Hepatic stellate cell (primary cell): ENCODE results near the gene GTF3C4.
"Not testable (repeated sequence)": the region's sequence is repeated elsewhere in the genome, so short reads cannot be mapped to it uniquely, and the experiment has no call there.

Experiments
- DNase-seq: peaks from one replicate; pipeline ENCODE4 v3.0.0; 2011; ENCODE audit warnings: low spot score

Gene GTF3C4

DNA sequence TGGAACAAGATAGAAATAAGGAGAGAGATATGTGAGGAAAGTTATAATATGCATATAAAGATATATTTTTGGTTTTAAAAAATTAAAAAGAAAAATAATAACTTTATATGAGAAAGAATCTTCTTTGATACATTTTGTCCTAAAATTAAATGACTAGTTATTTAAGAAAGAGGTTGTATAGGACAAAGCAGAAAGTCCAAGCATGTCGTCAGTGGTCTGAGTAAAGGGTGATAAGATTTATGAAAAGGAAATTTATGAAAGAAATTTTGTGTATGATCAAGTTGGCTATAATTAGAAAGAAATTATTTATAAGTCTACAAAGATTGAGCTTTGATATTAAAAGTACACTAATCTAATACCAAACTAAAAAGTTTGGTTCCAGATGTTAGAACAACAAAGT, 32.0 kb downstream of the GTF3C4 start:
- DNase-seq, result no peak

DNA sequence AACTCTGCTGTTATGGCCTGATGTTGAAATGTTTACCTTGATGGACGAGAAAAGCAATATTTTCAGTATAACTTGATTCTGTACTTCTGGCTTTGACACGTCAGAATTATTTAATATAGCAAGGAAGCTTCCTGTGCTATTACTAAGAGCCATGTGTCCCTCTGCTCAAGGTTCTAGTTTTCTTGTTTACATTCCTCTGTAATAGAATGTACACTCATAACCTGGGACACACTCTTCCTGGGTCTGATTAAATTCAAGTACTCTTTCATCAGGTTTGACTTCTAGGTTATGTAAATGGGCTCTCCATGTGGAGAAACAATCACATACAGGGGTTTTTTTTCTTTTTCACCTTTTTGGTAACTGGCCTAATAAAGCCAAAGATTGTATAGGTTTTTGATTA, 33.1 kb downstream of the GTF3C4 start:
- DNase-seq, result no peak

DNA sequence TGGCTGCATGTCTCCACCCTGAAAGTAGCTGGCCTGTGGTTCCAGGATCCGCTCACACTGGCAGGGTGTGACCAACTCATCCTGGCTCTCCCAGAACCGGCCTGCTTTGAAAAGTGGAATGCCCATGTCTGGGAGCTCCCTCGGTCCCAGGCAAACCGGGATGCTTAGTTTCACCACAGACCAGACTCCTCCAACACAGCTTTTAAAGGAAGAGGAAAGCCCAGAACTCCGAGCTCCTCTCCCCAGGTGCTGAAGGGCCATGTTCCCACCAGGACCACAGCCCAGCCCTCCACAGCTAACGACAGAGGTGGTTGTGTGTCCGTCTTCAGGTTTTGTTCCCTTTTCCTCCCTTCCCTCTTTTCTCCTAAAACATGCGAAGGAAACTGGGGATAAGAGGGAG, 38.0 kb downstream of the GTF3C4 start:
- DNase-seq, result no peak

DNA sequence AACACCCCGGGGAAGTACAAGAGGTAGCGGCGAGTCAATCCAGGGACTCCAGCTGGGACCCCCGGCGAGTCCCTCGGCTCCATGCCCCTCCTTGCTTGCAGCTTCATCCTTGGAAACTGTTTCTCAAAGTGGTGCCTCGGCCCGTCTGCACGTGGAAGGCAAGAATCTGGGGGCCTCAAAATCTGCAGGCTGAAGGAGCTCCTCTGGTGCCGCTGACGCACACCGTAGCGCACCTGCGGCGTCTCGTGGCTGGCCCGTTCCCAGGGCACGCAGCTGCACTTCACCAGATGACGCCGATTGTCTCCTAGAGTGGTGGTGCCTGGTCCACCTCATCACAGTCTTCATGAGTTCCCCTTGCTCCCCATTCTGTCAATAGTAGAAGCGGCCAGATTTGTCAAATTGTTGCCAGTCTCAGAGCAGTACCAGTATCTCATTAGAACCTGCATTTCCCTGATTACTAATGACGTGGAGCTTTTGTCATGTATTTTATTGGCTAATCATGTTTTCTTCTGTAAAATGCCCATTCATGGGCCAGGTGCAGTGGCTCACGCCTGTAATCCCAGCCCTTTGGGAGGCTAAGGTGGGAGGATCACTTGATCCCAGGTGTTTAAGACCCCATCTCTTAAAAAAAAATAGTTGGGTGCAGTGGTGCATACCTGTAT, 38.6 kb downstream of the GTF3C4 start:
- no peak for DNase-seq

DNA sequence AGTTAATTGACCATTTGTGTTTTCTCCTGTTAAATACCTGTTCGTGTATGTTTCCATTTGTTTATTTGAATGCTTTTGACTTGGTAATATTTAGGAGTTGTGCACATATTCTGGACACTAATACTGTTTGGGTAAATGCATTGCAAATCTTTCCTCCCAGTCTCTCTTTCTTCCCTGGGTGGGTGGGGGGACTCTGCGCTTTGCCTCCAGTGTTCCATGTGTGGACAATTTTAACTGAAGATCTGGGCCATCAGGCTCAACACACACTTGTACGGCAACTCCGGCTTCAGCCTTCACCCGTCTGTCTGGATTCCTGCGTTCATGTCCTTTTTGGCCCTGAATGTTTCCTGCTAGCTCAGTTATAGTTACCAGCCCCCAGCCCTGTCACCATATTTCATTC, 40.1 kb downstream of the GTF3C4 start:
- no peak for DNase-seq

DNA sequence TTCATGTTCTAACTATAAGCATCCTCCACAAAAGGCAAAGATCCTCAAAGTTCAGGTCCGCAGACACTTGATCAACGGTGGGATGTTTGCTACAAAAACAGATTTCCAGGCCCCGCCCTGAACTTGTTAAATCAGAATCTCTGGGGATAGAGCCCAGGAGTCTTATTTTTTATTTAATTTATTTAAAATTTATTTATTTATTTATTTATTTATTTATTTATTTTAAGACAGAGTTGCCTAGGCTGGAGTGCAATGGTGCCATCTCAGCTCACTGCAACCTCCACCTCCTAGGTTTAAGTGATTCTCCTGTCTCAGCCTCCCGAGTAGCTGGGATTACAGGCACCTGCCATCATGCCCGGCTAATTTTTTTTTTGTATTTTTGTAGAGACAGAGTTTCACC, 40.9 kb downstream of the GTF3C4 start:
- not testable (repeated sequence) for DNase-seq

DNA sequence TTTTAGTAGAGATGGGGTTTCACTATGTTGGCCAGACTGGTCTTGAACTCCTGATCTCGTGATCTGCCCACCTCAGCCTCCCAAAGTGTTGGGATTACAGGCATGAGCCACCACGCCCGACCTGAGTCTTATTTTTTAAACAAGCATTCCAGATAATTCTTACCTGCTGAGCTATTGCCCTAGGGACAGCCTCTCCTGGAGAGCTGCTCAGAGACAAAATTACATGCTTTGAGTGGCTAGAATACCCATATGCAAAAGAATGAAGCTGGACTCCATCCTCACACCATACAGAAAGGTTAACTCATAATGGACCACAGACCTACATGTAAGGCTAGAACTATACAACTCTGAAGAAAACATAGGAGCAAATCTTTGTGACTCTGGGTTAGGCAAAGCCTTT, 41.6 kb downstream of the GTF3C4 start:
- DNase-seq, result no peak

DNA sequence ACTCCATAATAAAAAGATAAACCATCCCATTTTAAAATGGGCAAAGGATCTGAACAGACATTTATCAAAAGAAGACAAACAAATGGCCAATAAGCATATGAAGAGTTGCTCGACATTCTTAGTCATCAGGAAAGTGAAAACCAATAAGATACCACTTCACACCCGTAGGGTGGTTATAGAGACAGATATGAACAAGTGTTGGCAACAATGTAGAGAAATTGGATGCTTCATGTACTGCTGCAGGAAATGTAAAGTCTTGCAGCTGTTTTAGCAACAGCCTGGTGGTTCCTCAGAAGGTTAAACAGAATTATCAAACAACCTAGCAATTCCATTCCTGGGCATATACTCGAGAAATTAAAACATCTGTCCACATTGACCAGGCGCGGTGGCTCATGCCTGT, 42.5 kb downstream of the GTF3C4 start:
- DNase-seq, result no peak

DNA sequence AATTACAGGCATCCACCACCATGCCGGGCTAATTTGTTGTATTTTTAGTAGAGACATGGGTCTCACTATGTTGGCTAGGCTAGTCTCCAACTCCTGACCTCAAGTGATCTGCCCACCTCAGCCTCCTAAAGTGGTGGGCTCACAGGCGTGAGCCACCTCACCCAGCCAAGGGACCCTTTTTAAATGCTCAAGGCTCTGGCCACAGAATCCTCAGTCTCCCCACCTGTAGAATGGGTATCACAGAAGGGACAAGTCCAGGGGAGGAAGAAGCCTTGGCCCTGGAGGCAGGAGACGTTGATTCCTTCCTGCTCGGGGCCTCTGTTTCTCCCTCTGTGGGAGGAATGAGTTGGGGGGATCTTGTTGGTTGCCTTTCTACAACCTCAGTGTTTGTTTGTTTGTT, 45.7 kb downstream of the GTF3C4 start:
- no peak for DNase-seq

DNA sequence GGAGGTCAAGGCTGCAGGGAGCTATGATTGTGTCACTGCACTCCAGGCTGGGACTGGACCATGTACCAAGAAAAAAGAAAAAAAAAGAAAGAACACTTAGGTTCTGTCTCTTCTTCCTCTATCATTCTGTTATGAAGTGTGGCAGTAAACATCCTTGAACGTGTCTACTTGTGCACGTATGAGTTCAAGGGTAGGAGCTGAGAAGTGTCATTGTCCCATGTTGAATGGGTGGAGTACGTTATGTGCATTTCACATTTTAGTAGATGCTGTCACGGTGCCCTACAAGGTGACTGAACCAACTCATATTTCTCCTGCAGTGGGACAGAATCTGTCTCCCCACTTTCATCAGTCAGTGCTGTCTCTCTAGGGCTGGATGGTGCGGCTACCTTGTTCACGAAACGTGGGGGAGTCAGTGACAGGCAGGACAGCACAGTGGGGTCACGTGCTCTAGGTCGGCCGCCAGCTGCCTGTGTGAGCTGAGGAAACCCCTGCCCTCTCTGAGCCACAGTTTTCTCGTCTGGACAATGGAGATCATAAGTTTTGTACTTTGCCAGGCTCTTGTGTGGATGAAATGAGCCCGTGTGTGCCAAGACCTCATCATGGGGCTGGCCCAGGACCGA, 47.2 kb downstream of the GTF3C4 start:
- no peak for DNase-seq

DNA sequence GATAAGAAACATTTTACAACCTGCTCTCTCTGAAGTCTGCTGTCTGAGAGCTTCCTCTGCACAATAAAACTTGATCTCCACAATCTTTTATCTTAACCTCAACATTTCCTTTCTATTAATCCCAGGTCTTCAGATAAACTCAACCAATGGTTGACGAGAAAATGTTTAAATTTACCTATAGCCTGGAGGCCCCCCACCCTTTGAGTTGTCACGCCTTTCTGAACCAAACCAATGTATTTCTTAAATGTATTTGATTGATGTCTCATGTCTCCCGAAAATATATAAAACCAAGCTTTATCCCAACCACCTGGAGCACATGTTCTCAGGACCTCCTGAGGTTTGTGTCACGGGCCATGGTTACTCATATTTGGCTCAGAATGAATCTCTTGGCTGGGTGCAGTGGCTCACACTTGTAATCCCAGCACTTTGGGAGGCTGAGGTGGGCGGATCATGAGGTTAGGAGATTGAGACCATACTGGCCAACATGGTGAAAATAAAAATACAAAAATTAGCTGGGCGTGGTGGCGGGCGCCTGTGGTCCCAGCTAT, 48.2 kb downstream of the GTF3C4 start:
- DNase-seq, result not testable (repeated sequence)

DNA sequence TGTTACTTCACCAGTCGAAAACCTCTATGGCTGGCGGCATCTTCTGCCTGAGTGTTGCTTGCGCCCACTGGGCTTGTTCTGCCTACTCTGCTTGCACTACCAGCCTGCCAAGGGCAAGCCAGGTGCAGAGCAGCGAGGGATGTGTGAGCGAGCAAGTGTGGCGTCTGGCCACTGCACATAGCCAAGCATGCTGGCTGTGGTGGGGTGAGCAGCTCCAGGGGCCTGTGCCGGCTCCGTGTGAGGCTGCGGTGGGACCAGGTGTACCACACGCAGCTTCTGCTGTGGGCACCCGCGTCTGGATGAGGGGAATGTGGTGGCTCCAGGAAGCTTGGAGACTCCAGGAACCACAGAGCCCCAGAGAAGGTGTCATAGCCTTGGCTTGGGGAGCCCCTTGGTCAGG, 51.4 kb downstream of the GTF3C4 start:
- no peak for DNase-seq

DNA sequence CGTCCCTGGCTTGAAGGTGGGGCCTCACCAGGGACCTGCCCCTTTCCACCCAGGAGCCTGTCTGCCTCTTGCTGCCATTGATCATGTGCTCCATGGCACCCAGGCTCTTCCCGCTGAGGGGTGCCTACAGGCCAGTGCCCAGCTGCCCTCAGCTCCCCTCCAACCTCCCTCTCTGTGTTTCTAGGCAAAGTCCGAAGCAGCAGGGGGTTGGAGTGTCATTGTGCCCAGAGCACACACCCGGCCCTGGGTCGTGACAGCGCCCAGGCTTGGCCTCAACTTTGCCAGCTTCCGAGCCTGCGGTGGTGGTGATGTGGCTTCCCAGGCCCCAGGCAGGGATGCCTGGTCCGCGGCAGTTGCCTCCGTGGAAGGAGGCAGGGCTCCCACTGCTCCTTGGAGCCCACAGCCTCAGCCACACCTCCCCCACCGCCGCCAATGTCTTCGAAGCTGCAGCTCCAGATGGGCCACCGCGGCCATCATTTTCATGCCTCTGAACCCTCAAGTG, 52.4 kb downstream of the GTF3C4 start:
- DNase-seq, result no peak

DNA sequence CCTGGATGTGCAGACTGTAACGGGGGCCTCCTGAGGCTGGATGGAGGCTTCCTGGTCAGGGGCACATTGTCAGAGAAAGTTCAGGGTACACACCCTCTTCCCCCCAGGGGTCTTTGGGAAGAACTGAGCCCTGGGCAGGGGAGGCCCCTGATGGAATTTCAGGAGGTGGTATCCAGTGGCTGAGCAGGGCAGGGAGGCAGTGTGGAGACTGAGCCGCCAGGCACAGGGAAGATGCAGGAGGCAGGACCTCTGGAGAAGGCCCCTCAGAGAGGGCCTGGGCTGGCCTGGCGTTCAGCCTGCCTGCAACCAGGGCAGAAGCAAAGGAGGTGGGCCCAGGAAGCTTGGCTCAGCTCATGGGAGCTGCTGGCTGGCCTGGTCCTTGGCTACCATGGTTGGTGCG, 53.5 kb downstream of the GTF3C4 start:
- DNase-seq, result no peak

DNA sequence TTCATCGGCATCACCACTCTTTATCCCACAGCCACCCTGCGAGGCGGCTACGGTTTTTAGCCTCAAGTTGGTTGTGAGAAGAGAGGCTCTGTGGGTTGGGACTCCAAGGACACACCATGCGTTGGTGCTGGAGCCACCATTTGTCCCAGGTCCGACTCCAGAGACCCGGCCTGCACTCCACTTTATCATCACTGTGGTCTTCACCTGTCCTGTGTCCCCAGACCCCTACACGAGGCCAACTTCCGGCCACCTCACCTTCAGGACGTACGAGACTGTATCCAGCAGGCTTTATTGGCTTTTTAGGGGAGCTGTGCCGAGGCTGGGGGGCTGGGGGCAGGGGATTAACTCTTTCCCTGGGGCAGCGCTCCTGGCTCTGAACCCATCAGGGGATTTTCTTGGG, 55.0 kb downstream of the GTF3C4 start:
- no peak for DNase-seq

DNA sequence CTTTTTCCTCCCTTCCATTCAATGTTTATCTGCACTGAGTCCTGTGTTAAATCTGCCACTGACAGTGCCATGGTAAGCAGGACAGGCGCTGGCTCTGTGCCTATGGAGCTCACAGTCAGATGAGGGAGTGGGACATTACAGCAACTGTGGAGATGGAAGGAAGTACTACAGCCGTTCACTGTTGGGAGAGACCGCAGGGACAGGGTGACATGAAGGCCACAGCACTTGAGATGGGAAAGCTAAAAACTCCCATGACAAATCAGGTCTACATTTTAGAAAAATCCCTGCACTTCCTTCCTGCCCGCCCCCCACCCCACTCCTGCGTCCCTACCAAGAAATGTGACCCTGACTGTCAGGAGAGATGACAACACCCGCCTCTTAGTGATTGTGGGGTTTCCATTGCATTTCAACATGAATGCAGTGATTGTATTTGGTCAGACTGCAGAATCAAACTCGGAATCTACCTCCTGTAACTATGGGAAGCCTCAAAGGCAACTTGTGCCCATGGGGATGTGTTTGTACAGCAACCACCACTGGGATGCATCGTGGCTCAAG, 56.4 kb downstream of the GTF3C4 start:
- DNase-seq, result no peak

DNA sequence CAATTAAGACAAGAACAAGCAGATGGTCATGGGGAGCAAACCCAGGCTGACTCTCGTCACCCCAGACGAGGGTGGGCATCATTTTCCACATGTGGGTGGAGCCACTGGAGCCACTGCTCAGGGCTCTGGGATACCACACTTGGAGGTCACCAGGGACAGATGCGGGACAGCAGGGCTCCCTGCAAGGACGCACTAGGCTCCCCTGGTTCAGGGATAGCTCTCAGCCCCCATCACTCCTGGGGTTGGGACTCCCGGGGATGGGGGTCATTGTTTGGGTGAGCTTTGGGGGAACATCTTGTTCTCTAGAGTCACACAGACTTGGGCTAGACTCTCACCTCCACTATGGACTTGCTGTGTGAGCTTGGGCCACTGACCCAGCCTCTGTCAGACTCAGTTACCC, 57.8 kb downstream of the GTF3C4 start:
- DNase-seq, result no peak

DNA sequence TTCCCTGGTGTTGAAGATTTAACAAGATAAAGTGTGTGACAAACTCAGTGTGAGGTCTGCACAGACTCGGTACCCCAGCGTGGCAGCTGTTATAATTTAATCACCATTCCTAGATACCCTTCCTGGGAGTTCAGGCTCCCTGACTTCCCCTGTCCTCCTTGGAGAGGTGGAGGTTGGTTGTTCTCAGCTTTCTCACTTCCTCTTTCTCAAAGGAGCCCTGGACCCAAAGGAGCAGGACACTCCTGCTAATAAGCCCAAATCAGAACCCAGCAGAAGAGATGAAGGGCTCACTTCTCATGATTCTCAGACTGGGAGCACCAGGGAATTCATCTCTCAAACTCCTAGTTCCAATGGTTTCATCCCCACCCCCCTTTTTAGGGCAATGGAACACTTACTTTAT, 58.2 kb downstream of the GTF3C4 start:
- no peak for DNase-seq

DNA sequence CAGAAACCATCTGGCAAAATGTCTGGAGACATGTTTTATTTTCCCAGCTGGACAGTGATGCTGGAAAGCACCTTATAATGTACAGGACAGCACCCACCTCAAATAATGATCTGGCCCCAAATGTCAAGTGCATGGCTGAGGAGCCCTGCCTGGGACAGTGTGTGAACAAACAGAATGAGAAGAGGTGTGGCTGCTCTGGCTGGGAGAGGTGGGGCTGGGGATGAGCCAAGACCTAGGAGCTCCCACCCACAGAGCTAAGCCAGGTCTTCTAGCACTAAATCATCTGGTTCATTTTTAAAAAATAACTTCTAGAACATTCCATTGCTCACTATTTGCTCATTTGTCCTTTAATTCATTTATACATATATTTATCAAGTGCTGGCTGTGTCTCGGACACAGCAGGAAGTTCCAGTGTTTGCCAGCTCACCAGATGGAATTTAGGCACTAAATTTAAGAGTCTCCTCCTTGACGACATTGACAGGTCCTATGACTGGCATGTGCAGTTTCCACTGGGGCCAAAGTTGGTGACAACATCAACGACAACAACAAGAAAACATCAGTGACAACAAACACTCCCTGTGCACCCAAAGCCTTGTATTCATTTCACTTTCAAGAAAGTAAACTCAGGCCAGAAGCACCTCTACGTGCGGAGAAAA, 59.1 kb downstream of the GTF3C4 start:
- DNase-seq, result no peak

DNA sequence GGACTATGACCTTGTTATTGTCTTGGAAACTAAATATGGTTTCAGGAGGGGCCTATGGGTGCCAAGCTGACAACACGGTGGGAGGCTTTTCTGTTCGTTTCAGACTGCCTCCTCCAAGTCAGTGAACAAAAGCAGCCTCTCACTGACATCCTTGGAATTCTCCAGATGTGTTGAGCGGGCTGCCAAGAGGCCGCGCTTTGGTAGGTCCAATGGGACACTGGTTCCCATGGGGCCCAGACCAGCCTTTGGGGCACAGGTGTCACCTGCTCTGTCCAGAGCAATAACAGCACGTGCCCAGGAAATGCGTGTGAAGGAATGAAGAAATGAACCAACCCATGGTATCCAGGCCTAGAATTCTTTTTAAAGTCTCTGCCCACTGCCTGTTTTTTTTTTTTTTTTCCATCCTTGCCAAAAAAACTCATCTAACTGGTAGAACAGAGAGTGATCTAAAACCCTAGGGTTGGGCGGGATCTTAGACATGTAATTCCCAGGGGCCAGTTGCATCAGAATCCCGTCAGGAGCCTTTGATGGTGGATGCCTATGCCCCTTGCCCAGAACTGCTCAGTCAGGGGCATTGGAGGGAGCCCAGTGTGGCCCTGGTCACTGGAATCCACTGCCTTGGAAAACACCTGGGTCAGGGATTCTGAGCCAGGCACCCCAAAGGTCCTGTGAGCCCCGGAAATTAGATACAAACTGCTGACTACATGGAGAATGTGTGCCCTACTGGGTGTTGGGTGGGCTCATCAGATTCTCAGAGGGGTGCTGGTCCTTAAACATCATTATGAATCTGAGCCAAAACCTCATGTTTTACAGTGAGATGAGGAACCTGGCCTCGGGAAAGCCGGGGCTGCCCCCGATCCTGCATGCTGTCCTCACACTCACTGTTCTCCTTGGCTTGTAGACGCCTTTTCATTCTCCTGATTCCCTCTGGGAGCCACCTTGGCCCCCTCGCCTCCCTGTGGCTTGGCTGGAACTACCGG, 60.1 kb downstream of the GTF3C4 start:
- no peak for DNase-seq

DNA sequence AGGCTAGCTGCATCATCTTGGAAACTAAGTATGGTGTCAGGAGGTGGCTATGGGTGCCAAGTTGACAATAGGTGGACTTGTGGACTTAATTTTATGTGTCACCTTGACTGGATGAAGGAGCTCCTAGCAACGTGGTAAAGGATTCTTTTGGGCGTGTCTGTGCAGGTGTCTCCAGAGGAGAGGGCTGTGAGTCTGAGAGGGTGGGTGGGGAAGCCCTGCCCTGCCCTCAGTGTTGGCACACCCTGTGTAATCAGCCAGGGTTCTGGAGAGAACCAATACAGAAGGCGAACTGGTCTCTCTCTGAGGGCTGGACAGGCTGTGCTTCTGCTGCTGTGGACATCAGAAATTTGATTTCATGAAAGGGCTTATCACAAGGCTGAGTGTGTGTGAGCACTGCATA, 61.0 kb downstream of the GTF3C4 start:
- DNase-seq, result no peak
